ENCODE data around the gene RHOU. TPM values are rescaled to one million over a fixed set of nuclear protein-coding genes. Genes with fewer than 3 reads are reported as not detected.

The RHOU gene
- total RNA-seq, 4 donors from 2014 or later: 16.5 to 24.5 (median 17.8) TPM

DNA sequence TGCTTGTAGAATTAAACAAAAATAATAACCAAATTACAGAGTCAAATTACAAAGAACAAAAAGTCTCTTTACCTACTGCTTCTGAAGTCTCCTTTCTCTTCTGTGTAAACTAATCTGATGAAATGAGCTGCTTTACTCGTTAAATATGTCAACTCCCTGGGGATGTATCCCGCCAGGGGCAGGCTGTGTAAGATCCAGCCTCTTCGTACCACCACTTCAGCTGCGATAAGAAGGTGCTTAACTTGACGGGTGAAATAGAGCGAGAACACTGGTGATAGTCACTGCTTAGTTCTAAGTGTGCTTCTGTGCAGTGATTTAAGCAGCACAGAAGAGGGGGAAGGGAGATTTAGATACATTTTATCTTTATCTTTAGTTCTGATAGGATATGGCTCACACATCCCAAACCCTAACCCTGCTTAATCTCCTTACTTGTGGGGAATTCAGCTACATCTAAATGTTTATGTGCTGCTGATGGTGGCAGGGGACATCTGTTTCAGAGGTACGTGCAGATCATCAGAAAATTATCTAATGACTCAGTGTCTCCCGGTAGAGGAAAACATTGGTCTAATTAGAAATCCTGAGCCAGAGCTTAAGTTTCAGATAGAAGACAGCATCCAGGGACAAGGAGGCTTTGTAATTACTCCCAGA, 46.0 kb downstream of the RHOU start:
- no peak overlapping the region for H3K27ac ChIP-seq
- 38 to 43% methylated on average over 8 of the region's 8 CpGs for WGBS, 2 donors
- H3K9me3 ChIP-seq: no peaks in the 10 kb centered on the region
- TF ChIP-seq, protein P1, sequence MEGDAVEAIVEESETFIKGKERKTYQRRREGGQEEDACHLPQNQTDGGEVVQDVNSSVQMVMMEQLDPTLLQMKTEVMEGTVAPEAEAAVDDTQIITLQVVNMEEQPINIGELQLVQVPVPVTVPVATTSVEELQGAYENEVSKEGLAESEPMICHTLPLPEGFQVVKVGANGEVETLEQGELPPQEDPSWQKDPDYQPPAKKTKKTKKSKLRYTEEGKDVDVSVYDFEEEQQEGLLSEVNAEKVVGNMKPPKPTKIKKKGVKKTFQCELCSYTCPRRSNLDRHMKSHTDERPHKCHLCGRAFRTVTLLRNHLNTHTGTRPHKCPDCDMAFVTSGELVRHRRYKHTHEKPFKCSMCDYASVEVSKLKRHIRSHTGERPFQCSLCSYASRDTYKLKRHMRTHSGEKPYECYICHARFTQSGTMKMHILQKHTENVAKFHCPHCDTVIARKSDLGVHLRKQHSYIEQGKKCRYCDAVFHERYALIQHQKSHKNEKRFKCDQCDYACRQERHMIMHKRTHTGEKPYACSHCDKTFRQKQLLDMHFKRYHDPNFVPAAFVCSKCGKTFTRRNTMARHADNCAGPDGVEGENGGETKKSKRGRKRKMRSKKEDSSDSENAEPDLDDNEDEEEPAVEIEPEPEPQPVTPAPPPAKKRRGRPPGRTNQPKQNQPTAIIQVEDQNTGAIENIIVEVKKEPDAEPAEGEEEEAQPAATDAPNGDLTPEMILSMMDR (IDR thresholded peaks at IDR 0.05): no peak
- no peak for TF ChIP-seq POLR2A (IDR thresholded peaks at IDR 0.05)
- TF ChIP-seq EP300 (IDR thresholded peaks at IDR 0.05): no peak
- H3K4me1 ChIP-seq: peaks cover 0 to 8% (median 0%) of the 10 kb centered on the region in 4 donors
- no peak for DNase-seq (ENCODE audit: low spot score in 2 of 2)
- H3K27me3 ChIP-seq: no peaks in the 10 kb centered on the region
- H3K36me3 ChIP-seq: no peaks in the 10 kb centered on the region
- no peak overlapping the region for H3K4me3 ChIP-seq

DNA sequence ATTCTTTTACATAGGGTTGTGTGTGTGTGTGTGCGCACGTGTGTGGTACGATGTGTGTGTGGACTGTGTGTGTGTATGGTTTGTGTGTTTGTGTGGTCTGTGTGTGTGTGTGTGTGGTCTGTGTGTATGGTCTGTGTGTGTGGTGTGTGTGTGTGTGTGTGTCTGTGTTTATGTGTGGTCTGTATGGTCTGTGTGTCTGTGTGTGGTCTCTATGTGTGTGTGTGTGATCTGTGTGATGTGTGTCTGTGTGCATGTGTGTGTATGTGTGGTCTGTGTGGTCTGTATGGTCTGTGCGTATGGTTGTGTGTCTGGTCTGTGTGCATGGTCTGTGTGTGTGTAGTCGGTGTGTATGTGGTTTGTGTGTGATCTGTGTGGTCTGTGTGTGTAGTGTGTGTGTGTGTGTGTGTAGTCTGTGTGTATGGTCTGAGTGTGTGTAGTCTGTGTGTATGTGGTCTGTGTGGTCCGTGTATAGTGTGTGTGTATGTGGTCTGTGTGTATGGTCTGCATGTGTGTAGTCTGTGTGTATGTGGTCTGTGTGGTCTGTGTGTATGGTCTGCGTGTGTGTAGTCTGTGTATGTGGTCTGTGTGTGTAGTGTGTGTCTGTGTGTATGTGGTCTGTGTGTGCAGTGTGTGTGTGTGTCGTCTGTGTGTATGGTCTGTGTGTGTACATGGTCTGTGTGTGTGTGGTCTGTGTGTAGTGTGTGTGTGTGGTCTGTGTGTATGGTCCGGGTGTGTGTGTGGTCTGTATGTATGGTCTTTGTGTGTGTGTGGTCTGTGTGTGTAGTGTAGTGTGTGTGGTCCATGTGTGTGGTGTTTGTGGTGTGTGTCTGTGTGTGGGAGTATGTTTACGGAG, 46.8 kb downstream of the RHOU start:
- Histone ChIP-seq H3K36me3 (no peaks in the 10 kb centered on the region), H3K4me1 (peaks cover 0 to 8% (median 0%) of the 10 kb centered on the region in 4 donors), H3K27me3 (no peaks in the 10 kb centered on the region), H3K4me3 (no peak overlapping the region), H3K27ac (no peak overlapping the region), H3K9me3 (no peaks in the 10 kb centered on the region)
- no peak for DNase-seq (ENCODE audit: low spot score in 2 of 2)
- 61 to 67% methylated on average over 10 of the region's 10 CpGs for WGBS, 2 donors
- TF ChIP-seq EP300 (IDR thresholded peaks at IDR 0.05): no peak
- no peak for TF ChIP-seq POLR2A (IDR thresholded peaks at IDR 0.05)

DNA sequence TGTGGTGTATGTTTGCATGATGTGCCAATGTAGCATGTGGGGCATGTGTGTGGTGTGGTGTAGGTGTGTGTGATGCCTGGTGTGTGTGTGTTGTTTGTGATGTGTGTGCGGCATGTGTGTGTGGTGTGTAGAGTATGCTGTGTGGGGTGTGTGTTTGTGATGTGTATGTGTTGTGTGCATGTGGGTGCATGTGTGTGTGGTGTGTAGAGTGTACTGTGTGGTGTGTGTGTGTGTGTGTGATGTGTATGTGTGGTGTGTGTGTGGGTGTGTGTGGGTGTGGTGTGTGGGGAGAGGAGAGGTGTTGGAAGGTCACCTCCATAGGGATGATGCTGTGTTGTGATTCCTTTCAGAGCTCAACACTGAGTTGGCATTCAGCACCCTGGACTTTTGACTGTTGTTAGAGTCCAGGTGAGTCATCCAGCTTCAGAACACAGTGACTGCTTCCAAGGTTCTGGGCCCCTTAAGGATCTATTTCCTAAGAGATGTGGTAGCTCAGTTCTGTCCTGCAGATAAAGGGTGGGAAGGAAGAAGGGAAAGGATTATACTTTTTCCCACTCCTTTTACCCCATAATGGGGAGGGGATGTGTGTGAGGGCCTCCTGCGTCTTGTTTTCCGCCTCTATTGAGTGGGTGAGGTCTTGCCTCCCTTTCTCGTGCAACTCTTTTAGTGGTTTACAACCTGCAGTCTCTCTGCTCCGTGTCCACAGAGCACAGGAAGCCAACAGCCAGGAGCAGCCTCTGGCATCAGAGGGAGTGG, 47.6 kb downstream of the RHOU start:
- H3K4me1 ChIP-seq: peaks cover 0 to 8% (median 0%) of the 10 kb centered on the region in 4 donors
- no peak for DNase-seq (ENCODE audit: low spot score in 2 of 2)
- H3K9me3 ChIP-seq: no peaks in the 10 kb centered on the region
- TF ChIP-seq POLR2A (IDR thresholded peaks at IDR 0.05) (no peak), EP300 (IDR thresholded peaks at IDR 0.05) (no peak)
- TF ChIP-seq, protein P1 (IDR thresholded peaks at IDR 0.05): no peak
- WGBS, 2 donors: 60 to 72% methylated on average over 5 of the region's 5 CpGs
- no peaks in the 10 kb centered on the region for H3K27me3 ChIP-seq
- no peaks in the 10 kb centered on the region for H3K36me3 ChIP-seq
- no peak overlapping the region for H3K4me3 ChIP-seq
- no peak overlapping the region for H3K27ac ChIP-seq

DNA sequence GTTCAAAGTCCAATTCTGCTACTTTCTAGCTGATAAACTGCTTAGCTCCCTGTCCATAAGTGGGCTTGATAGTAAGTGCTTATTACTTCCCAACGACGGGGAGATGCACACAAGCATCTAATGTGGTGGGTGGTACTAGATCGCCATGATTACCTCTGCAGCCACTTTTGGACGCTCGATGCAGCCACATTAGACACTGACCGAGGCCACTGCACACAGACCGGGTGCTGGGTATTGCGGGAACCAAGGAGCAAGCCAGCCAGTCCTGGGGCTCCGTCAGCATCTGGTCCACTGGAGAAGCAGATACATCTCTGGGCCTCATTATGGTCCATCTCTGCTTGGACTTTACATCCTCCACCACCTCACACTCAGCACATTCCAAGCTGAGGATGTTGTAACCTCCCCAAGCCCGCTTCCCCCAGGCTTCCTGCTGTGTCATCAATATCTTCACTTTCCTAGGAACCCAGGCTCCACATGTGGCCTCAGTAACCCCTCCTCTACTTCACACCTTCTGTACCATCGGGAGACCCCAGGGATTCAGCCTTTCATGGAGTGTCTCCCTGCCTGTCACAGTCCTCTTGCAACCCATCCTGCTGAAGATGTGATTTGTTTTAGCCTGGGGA, 48.2 kb downstream of the RHOU start:
- WGBS, 2 donors: 86 to 93% methylated on average over 11 of the region's 11 CpGs

DNA sequence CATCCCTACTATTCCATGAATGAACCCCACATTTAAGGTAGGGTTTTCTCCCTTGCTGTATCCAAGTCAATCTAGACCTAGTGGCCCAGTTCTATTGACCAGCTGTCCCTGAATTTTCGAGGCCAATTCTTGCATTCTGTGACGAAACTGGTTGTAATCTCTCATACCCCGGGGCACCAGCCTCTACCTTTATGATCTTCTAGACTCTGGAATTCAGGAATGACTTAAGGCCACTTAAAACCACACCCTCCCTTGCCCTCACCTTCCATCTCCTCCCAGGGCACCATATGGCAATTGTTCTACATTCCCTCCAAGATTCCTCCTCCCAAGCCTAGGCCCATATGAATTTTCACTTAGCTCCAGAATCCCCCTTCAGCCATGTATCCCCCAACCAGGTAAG, 48.9 kb downstream of the RHOU start:
- Histone ChIP-seq H3K36me3 (no peaks in the 10 kb centered on the region), H3K9me3 (no peaks in the 10 kb centered on the region), H3K4me3 (no peak overlapping the region), H3K27me3 (no peaks in the 10 kb centered on the region), H3K27ac (no peak overlapping the region), H3K4me1 (peaks cover 0 to 8% (median 0%) of the 10 kb centered on the region in 4 donors)
- DNase-seq (ENCODE audit: low spot score in 2 of 2): no peak
- WGBS, 2 donors: 93 to 97% methylated on average over 3 of the region's 3 CpGs
- no peak for TF ChIP-seq POLR2A (IDR thresholded peaks at IDR 0.05)
- TF ChIP-seq, protein P1 (IDR thresholded peaks at IDR 0.05): no peak
- TF ChIP-seq EP300 (IDR thresholded peaks at IDR 0.05): no peak

More for the DNA sequence above, 48.2 kb downstream of the RHOU start:
- no peak for DNase-seq (ENCODE audit: low spot score in 2 of 2)
- H3K36me3 ChIP-seq: no peaks in the 10 kb centered on the region
- no peak for TF ChIP-seq POLR2A (IDR thresholded peaks at IDR 0.05)
- TF ChIP-seq, protein P1 (IDR thresholded peaks at IDR 0.05): no peak
- no peak for TF ChIP-seq EP300 (IDR thresholded peaks at IDR 0.05)
- no peaks in the 10 kb centered on the region for H3K9me3 ChIP-seq
- H3K27ac ChIP-seq: no peak overlapping the region
- H3K4me3 ChIP-seq: no peak overlapping the region
- peaks cover 0 to 8% (median 0%) of the 10 kb centered on the region in 4 donors for H3K4me1 ChIP-seq
- no peaks in the 10 kb centered on the region for H3K27me3 ChIP-seq
